Esophagus squamous epithelium (tissue), 4 donors: ENCODE results near the gene XPOT.

ENCODE experiments used
- POLR2A ChIP-seq, 4 donors: fragments of 450-650 bp; IDR thresholded peaks; one replicate each; pipeline ENCODE4 v1.6.1; 2017; ENCODE audit warnings: antibody characterized with exemption in 4 of 4, mild to moderate bottlenecking in 4 of 4, moderate library complexity in 3 of 4
- TF ChIP-seq, protein P1 (sequence below), 6 experiments: fragments of 450-650 bp in 4 of 6; fragments of 200-600 bp in 2 of 6; sonication (generic) in 2 of 6; IDR thresholded peaks; one replicate each; pipeline ENCODE4 v1.5.1; 2016 to 2019; ENCODE audit warnings: antibody characterized with exemption in 6 of 6, mild to moderate bottlenecking in 4 of 6, moderate library complexity in 4 of 6

DNA sequence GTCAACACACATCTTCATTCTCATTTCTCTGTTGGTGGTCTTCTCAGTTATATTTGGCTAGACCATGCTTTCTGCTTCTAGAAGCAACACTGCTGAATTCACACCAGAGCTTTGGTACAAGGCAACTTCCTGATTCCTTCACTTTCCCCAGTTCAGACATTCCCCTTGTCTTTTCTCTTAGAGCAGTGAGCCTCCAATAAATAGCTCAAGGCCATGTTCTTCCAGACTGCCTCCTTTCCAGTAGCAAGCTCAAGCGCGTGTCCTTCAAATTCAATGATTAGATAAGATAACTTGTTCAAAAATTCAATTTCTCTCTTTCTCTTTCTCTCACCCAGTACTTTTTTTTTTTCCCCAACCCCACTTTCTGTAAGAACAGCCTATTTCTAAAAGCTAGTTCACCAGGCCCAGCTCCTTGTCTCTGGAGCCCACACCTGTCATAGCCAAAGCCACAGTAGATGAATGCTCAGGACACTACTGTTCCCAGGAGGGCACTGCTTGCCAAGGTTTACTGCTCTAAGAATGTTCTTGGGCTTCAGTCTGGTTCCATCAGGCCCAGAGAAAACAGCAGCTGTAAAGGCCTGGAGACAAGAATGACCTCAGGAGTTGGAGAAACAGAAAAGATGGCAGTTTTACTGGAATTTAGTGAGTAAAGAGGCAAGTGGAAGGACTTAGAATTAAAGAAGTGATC, 65.4 kb downstream of the XPOT start:
- TF ChIP-seq, protein P1, sequence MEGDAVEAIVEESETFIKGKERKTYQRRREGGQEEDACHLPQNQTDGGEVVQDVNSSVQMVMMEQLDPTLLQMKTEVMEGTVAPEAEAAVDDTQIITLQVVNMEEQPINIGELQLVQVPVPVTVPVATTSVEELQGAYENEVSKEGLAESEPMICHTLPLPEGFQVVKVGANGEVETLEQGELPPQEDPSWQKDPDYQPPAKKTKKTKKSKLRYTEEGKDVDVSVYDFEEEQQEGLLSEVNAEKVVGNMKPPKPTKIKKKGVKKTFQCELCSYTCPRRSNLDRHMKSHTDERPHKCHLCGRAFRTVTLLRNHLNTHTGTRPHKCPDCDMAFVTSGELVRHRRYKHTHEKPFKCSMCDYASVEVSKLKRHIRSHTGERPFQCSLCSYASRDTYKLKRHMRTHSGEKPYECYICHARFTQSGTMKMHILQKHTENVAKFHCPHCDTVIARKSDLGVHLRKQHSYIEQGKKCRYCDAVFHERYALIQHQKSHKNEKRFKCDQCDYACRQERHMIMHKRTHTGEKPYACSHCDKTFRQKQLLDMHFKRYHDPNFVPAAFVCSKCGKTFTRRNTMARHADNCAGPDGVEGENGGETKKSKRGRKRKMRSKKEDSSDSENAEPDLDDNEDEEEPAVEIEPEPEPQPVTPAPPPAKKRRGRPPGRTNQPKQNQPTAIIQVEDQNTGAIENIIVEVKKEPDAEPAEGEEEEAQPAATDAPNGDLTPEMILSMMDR (IDR thresholded peaks at IDR 0.05) = no peak
- no peak for TF ChIP-seq POLR2A (IDR thresholded peaks at IDR 0.05)
